GM12878 (cell line): ENCODE measurements around the gene ERAS. TPM values are rescaled to one million over a fixed set of nuclear protein-coding genes. Genes with fewer than 3 reads are reported as not detected.

ENCODE experiments used
- ATAC-seq: fragments of 200-7000 bp; cut with Tn5 transposase; 3 replicates; pipeline ENCODE4 v1.9.1; 2020; ENCODE audit warnings: mild to moderate bottlenecking, moderate library complexity
- BruUV-seq: library from RNA; stranded (reverse); fragments of 400-500 nt; replicated peaks from 2 replicates; lab custom pipeline; 2021; lab: Mats Ljungman, UMichigan
- CTCF ChIA-PET: fragments of 300-600 bp; sonication (Branson Sonifier 250); formaldehyde crosslinking; extraction: SDS; loops from one replicate; lab custom pipeline; 2021; ENCODE audit warnings: inconsistent platforms; lab: Yijun Ruan, JAX
- POLR2A ChIA-PET: fragments of 350-600 bp; formaldehyde crosslinking; extraction: SDS; loops from one replicate; lab custom pipeline; 2021; ENCODE audit warnings: inconsistent platforms; lab: Charles Lee
- RAD21 ChIA-PET: fragments of 300-600 bp; sonication (Branson Sonifier 250); formaldehyde crosslinking; loops from one replicate; lab custom pipeline; 2023; ENCODE audit warnings: antibody characterized with exemption; ENCODE audit not compliant: unreplicated experiment; lab: Charles Lee
- SMC1A ChIA-PET: fragments of 300-600 bp; sonication (Branson Sonifier 250); formaldehyde crosslinking; loops from one replicate; lab custom pipeline; 2023; ENCODE audit not compliant: unreplicated experiment, uncharacterized antibody; lab: Charles Lee
- DNase-seq: peaks from one replicate; pipeline ENCODE4 v3.0.0-alpha.2; 2011; ENCODE audit warnings: low read depth, low spot score
- FAIRE-seq: peaks from 3 replicates; lab custom pipeline; 2011; peaks lifted over from hg19 to GRCh38; lab: Jason Lieb, UNC
- H2AFZ ChIP-seq: 2 replicates; pipeline ENCODE4 v1.6.0; 2011; ENCODE audit warnings: low read depth, low read length, control low read depth; ENCODE audit not compliant: control insufficient read depth
- H3K27ac ChIP-seq: 2 replicates; pipeline ENCODE4 v1.5.1; 2011; ENCODE audit warnings: control low read depth; ENCODE audit not compliant: control insufficient read depth, insufficient read depth
- H3K27me3 ChIP-seq, 2 experiments: replicated peaks in 1 of 2; 2 replicates each; pipeline versions ENCODE4 v1.6.0 to v1.6.1; 2011; ENCODE audit warnings: low read length in 1 of 2; ENCODE audit not compliant: control insufficient read depth in 2 of 2, insufficient read depth in 2 of 2
- H3K36me3 ChIP-seq, 2 experiments: 2 replicates each; pipeline ENCODE4 v1.5.1; 2011; ENCODE audit warnings: low read length in 1 of 2; ENCODE audit not compliant: control insufficient read depth in 2 of 2, insufficient read depth in 2 of 2
- H3K4me1 ChIP-seq: 2 replicates; pipeline ENCODE4 v1.6.1; 2011; ENCODE audit warnings: mild to moderate bottlenecking, low read length, moderate library complexity, mixed read lengths; ENCODE audit not compliant: control insufficient read depth, insufficient read depth
- H3K4me2 ChIP-seq: 2 replicates; pipeline ENCODE4 v1.6.0; 2011; ENCODE audit warnings: control low read depth; ENCODE audit not compliant: control insufficient read depth, insufficient read depth
- H3K4me3 ChIP-seq: fragments of 200-600 bp; sonication (generic); 2 replicates; pipeline ENCODE4 v1.5.1; 2016
- H3K79me2 ChIP-seq: 2 replicates; pipeline ENCODE4 v1.6.0; 2011; ENCODE audit warnings: low read length; ENCODE audit not compliant: control insufficient read depth, insufficient read depth
- H3K9ac ChIP-seq: 2 replicates; pipeline ENCODE4 v1.8.0; 2011; ENCODE audit warnings: low read length, control low read depth, mixed read lengths; ENCODE audit not compliant: control insufficient read depth, insufficient read depth
- H3K9me3 ChIP-seq: replicated peaks from 3 replicates; pipeline ENCODE4 v1.5.1; 2011; ENCODE audit warnings: mild to moderate bottlenecking, low read length; ENCODE audit not compliant: control insufficient read depth, insufficient read depth
- H4K20me1 ChIP-seq: 2 replicates; pipeline ENCODE4 v1.6.0; 2011; ENCODE audit not compliant: control insufficient read depth, insufficient read depth
- BACH1 ChIP-seq: fragments of 450-650 bp; IDR thresholded peaks from 2 replicates; pipeline ENCODE4 v1.6.1; 2017; ENCODE audit warnings: mild to moderate bottlenecking, borderline replicate concordance
- BMI1 ChIP-seq: fragments of 450-650 bp; IDR thresholded peaks from 2 replicates; pipeline ENCODE4 v1.6.1; 2016; ENCODE audit warnings: mild to moderate bottlenecking, moderate library complexity, borderline replicate concordance
- CEBPB ChIP-seq, 2 experiments: fragments of 150-350 bp in 1 of 2; IDR thresholded peaks; 2 replicates each; pipeline ENCODE4 v1.6.1; 2012 to 2014; ENCODE audit warnings: low read depth in 2 of 2, low read length in 2 of 2, borderline replicate concordance in 1 of 2, inconsistent platforms in 1 of 2
- CHD2 ChIP-seq: IDR thresholded peaks from 2 replicates; pipeline ENCODE4 v1.6.1; 2011; ENCODE audit warnings: low read depth, low read length, improper control_type of control experiment, borderline replicate concordance
- CTCF ChIP-seq, 3 experiments: IDR thresholded peaks in 2 of 3; conservative IDR thresholded peaks in 1 of 3; 2 replicates each; pipeline ENCODE4 v1.5.1; 2011; ENCODE audit warnings: low read depth in 3 of 3, low read length in 3 of 3, mild to moderate bottlenecking in 3 of 3, control low read depth in 2 of 3, moderate library complexity in 2 of 3, inconsistent platforms in 1 of 3, mixed read lengths in 1 of 3; ENCODE audit not compliant: control insufficient read depth in 2 of 3, insufficient read depth in 1 of 3; ENCODE audit errors: extremely low read depth in 1 of 3
- ESRRA ChIP-seq: IDR thresholded peaks from 2 replicates; pipeline ENCODE4 v1.6.1; 2012; ENCODE audit warnings: mild to moderate bottlenecking, low read length, improper control_type of control experiment
- FOS ChIP-seq: IDR thresholded peaks from 3 replicates; pipeline ENCODE4 v1.6.1; 2011; ENCODE audit warnings: borderline replicate concordance; ENCODE audit not compliant: insufficient read length; ENCODE audit errors: extremely low read depth
- HDAC2 ChIP-seq: fragments of 200-600 bp; sonication (generic); IDR thresholded peaks from 2 replicates; pipeline ENCODE4 v1.6.1; 2017
- KAT2A ChIP-seq: conservative IDR thresholded peaks from 2 replicates; pipeline ENCODE4 v1.6.1; 2011; ENCODE audit warnings: low read depth, low read length; ENCODE audit not compliant: control insufficient read depth
- LARP7 ChIP-seq: fragments of 450-650 bp; IDR thresholded peaks from 2 replicates; pipeline ENCODE4 v1.6.1; 2017; ENCODE audit warnings: mild to moderate bottlenecking
- PAX5 ChIP-seq: IDR thresholded peaks from 2 replicates; pipeline ENCODE4 v1.6.1; 2011; ENCODE audit warnings: low read depth, low read length, borderline replicate concordance
- PKNOX1 ChIP-seq: fragments of 450-650 bp; IDR thresholded peaks from 2 replicates; pipeline ENCODE4 v1.6.1; 2016; ENCODE audit warnings: mild to moderate bottlenecking
- POLR2A ChIP-seq: IDR thresholded peaks from 2 replicates; pipeline ENCODE4 v1.6.1; 2011; ENCODE audit warnings: low read depth, mild to moderate bottlenecking, low read length
- RELB ChIP-seq: fragments of 450-650 bp; IDR thresholded peaks from 2 replicates; pipeline ENCODE4 v1.6.1; 2017; ENCODE audit warnings: low read depth, mild to moderate bottlenecking, moderate library complexity
- SKIL ChIP-seq: fragments of 450-650 bp; IDR thresholded peaks from 2 replicates; pipeline ENCODE4 v1.6.1; 2017; ENCODE audit warnings: mild to moderate bottlenecking, low read depth, inconsistent platforms; ENCODE audit not compliant: poor library complexity, severe bottlenecking
- SRF ChIP-seq, 2 experiments: IDR thresholded peaks; 2 replicates each; pipeline ENCODE4 v1.6.1; 2011; ENCODE audit warnings: low read depth in 2 of 2, low read length in 2 of 2, mild to moderate bottlenecking in 1 of 2, moderate library complexity in 1 of 2
- WGBS: methylation state at CpG from one replicate; pipeline ENCODE4 v1.1.6; 2016; ENCODE audit warnings: low lambda C conversion rate; ENCODE audit not compliant: insufficient replicate concordance, insufficient coverage; ENCODE audit errors: missing lambda C conversion rate; 5-methylcytosine and 5-hydroxymethylcytosine counted together
- in situ Hi-C: fragments of 300-500 bp; cut with MboI; formaldehyde crosslinking; loops from 9 replicates; pipeline ENCODE4 v1.14.3; 2018; ENCODE audit warnings: mixed read lengths
- intact Hi-C: fragments of 100-400 bp; cut with micrococcal nuclease; formaldehyde crosslinking; loops from one replicate; pipeline ENCODE4 v1.14.2; 2022; ENCODE audit not compliant: unreplicated experiment
- polyA plus RNA-seq, 11 experiments: library from polyadenylated mRNA; depleted of rRNA in 4 of 11; unstranded in 6 of 11; stranded (reverse) in 5 of 11; fragments of >200 nt; fragmentation: Nextera tagmentation in 4 of 11; fragmentation: Illumina TruSeq in 1 of 11; extraction: Ambion mirVana in 4 of 11; extraction: Trizol in 1 of 11; gene quantifications; 1 replicate in 1 of 11; 2 replicates in 10 of 11; pipeline versions ENCODE4 v1.2.1 to v1.2.3, GENCODE V29; 2011 to 2016; ENCODE audit warnings: inconsistent platforms in 2 of 11, missing spikeins in 2 of 11, low read depth in 1 of 11
- total RNA-seq, 4 experiments: library from RNA; depleted of rRNA in 3 of 4; stranded (reverse); fragments of >200 nt in 3 of 4; fragmentation: Illumina TruSeq in 1 of 4; extraction: Trizol in 1 of 4; gene quantifications; 2 replicates each; pipeline versions ENCODE4 v1.2.1 to v1.2.3, GENCODE V29; 2013 to 2021
- TF ChIP-seq, protein P1 (sequence below): IDR thresholded peaks from 2 replicates; pipeline ENCODE4 v1.6.1; 2011; ENCODE audit warnings: low read depth, mild to moderate bottlenecking, low read length, moderate library complexity, borderline replicate concordance; ENCODE audit errors: extremely low read depth

Gene ERAS
- total and polyA plus RNA-seq, 10 of the 15 experiments (the other 5 are each of a cell fraction or from before 2014, with no cell fraction given): not detected

- no peaks in the 10 kb centered on the region for H3K27me3 ChIP-seq
- H2AFZ ChIP-seq: no peak overlapping the region
- no peak overlapping the region for H3K4me3 ChIP-seq
- POLR2A ChIA-PET: no interaction called here
- in situ Hi-C loops: no loop called here
- no peaks in the 10 kb centered on the region for H3K36me3 ChIP-seq
- H3K79me2 ChIP-seq: no peaks in the 10 kb centered on the region
- H3K9me3 ChIP-seq: no peaks in the 10 kb centered on the region
- no peak overlapping the region for H3K4me2 ChIP-seq
- H4K20me1 ChIP-seq: no peaks in the 10 kb centered on the region
- CTCF ChIA-PET: no interaction called here
- no peak overlapping the region for H3K27ac ChIP-seq
- TF ChIP-seq LARP7 (no peak), SRF (IDR thresholded peaks at IDR 0.05; ENCODE audit: low read depth in 2 of 2, low read length in 2 of 2) (no peak), BACH1 (no peak), KAT2A (no peak), HDAC2 (no peak), PKNOX1 (no peak), POLR2A (no peak), BMI1 (no peak), PAX5 (no peak), ESRRA (no peak), CTCF (IDR thresholded peaks at IDR 0.05 in 2 of 3, conservative IDR thresholded peaks at IDR 0.05 in 1 of 3; ENCODE audit: control insufficient read depth in 2 of 3, extremely low read depth in 1 of 3, insufficient read depth in 1 of 3, low read depth in 3 of 3, low read length in 3 of 3) (no peak), CEBPB (IDR thresholded peaks at IDR 0.05; ENCODE audit: borderline replicate concordance in 1 of 2, low read depth in 2 of 2, low read length in 2 of 2) (no peak), CHD2 (no peak), RELB (no peak), FOS (no peak), SKIL (no peak)
- TF ChIP-seq, protein P1, sequence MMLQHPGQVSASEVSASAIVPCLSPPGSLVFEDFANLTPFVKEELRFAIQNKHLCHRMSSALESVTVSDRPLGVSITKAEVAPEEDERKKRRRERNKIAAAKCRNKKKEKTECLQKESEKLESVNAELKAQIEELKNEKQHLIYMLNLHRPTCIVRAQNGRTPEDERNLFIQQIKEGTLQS: no peak
- no peak overlapping the region for H3K9ac ChIP-seq
- no peak for FAIRE-seq
- no TSS peak for BruUV-seq
- intact Hi-C loops: no loop called here
- SMC1A ChIA-PET: no interaction called here
- WGBS: 27% methylated on average over 6 of the region's 6 CpGs
- H3K4me1 ChIP-seq: no peaks in the 10 kb centered on the region
- ATAC-seq: no peak
- RAD21 ChIA-PET: no interaction called here
- DNase-seq: no peak
Observed at GRCh38 chrX:48786825-48787504, 39.3 kb upstream of the ERAS start.
